ENCODE data around the gene ZNRF4.

The ZNRF4 gene

DNA sequence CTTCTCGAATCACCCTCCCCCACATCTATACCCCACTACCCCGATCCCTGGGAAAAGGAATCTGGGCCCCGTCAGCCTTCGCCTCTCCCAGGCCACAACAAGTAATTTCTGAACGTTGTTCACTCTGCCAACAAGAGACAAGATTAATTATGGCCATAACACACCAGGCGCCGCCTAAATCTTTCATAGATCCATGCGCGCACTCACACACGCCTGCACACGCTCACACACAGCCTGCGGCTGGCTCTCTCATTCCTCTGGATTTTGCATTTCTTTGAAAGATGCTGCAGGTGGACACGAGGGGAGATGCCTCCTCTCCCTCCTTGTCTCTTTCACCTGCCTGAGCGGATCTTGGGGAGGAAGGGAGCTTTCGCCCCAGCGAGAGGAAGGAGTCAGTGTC lies 17.1 kb downstream of the ZNRF4 start:
- Histone ChIP-seq H3K4me1 (ENCODE audit: control insufficient read depth, insufficient read depth, low read length) (no peaks in the 10 kb centered on the region), H3K36me3 (ENCODE audit: control insufficient read depth, insufficient read depth, low read length) (no peaks in the 10 kb centered on the region), H3K27me3 (ENCODE audit: control insufficient read depth, insufficient read depth, low read length) (no peaks in the 10 kb centered on the region), H3K4me3 (ENCODE audit: low read length) (no peak overlapping the region), H3K9me3 (ENCODE audit: control insufficient read depth, insufficient read depth, low read length) (no peaks in the 10 kb centered on the region), H3K27ac (ENCODE audit: low read length) (no peak overlapping the region)
- no peak for DNase-seq (ENCODE audit: low read depth, low spot score)
- no CpG with 5 or more reads among the region's 16 CpGs for WGBS (ENCODE audit: insufficient coverage, insufficient read length)

GRCh38 chr19:5473646-5474045 lies 18.4 kb downstream of the ZNRF4 start:
- no peak for DNase-seq (ENCODE audit: low read depth, low spot score)
- Histone ChIP-seq H3K4me1 (ENCODE audit: control insufficient read depth, insufficient read depth, low read length) (no peaks in the 10 kb centered on the region), H3K27me3 (ENCODE audit: control insufficient read depth, insufficient read depth, low read length) (no peaks in the 10 kb centered on the region), H3K9me3 (ENCODE audit: control insufficient read depth, insufficient read depth, low read length) (no peaks in the 10 kb centered on the region), H3K27ac (ENCODE audit: low read length) (no peak overlapping the region), H3K4me3 (ENCODE audit: low read length) (no peak overlapping the region), H3K36me3 (ENCODE audit: control insufficient read depth, insufficient read depth, low read length) (no peaks in the 10 kb centered on the region)
- WGBS (ENCODE audit: insufficient coverage, insufficient read length) = no CpG with 5 or more reads among the region's 5 CpGs

DNA sequence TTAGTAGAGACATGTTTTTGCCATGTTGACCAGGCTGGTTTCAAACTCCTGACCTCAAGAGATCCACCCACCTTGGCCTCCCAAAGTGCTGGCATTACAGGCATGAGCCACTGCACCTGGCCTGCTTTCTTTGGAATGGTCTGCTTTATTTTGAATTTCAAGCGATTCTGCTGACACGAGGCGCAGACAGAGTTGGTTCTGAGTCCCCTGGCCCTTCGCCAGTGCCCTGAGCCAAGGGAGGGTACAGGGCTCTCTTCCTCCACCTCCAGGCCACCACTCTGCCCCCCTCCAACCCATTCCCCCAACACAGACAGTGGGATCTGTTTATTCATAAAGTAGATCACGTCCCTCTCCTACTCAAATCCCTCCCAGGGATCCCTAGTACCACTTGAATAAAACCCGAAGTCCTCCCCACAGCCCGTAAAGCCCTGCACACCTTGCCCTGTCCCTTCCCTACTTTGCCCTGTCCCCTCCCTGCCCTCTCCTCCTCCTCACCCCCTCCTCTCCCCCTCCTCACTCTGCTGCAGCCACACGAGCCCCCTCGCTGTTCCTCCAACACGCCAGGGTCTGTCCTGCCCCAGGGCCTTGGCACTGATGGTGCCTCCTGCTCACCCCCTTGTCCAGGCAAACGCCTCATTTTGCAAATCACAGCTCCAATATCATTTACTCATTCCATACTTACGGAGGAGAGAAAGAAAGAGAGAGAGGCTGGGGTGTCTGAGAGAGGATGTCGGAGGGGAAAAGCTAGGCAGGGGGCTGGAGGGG lies 22.4 kb downstream of the ZNRF4 start:
- Histone ChIP-seq H3K4me1 (ENCODE audit: control insufficient read depth, insufficient read depth, low read length) (no peaks in the 10 kb centered on the region), H3K4me3 (ENCODE audit: low read length) (no peak overlapping the region), H3K36me3 (ENCODE audit: control insufficient read depth, insufficient read depth, low read length) (no peaks in the 10 kb centered on the region), H3K9me3 (ENCODE audit: control insufficient read depth, insufficient read depth, low read length) (no peaks in the 10 kb centered on the region), H3K27me3 (ENCODE audit: control insufficient read depth, insufficient read depth, low read length) (no peaks in the 10 kb centered on the region), H3K27ac (ENCODE audit: low read length) (no peak overlapping the region)
- no peak for DNase-seq (ENCODE audit: low read depth, low spot score)
- no CpG with 5 or more reads among the region's 13 CpGs for WGBS (ENCODE audit: insufficient coverage, insufficient read length)

DNA sequence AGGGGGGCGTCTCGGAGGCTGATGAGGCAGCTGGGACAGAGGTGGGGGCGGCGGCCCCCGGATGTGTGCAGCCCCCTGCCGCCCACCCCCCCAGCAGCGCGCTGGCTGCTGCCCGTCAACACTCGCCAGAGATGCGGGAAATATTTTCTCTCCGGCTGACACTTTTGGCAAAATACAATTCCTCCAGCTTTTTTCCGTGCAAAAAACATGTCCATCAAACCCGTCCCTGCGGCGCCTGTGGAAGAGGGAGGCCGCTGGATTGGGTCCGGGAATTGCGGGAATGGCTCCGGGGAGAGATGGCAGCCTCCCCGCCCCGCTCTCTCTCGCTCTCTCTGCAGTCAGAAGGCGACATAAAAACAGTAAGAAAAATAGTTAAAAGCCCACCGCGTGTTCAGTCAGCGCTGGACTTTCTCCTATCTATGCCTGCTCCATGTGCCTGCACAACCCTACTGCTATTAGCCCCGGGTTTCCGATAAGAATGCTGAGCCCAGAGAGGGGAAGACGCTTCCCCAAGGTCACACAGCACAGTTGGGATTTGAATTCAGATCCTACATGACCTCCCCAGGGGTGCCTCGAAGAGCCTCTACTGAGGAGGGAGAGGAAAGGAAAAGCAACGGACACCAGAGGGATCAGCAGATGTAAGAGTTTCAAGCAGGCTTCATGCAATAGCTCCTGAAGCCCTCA lies 23.2 kb downstream of the ZNRF4 start:
- Histone ChIP-seq H3K27ac (ENCODE audit: low read length) (no peak overlapping the region), H3K27me3 (ENCODE audit: control insufficient read depth, insufficient read depth, low read length) (no peaks in the 10 kb centered on the region), H3K4me3 (ENCODE audit: low read length) (no peak overlapping the region), H3K4me1 (ENCODE audit: control insufficient read depth, insufficient read depth, low read length) (no peaks in the 10 kb centered on the region), H3K36me3 (ENCODE audit: control insufficient read depth, insufficient read depth, low read length) (no peaks in the 10 kb centered on the region), H3K9me3 (ENCODE audit: control insufficient read depth, insufficient read depth, low read length) (no peaks in the 10 kb centered on the region)
- DNase-seq (ENCODE audit: low read depth, low spot score) = no peak
- no CpG with 5 or more reads among the region's 32 CpGs for WGBS (ENCODE audit: insufficient coverage, insufficient read length)

- WGBS (ENCODE audit: insufficient coverage, insufficient read length) = no CpG with 5 or more reads among the region's 8 CpGs
- Histone ChIP-seq H3K9me3 (ENCODE audit: control insufficient read depth, insufficient read depth, low read length) (no peaks in the 10 kb centered on the region), H3K27me3 (ENCODE audit: control insufficient read depth, insufficient read depth, low read length) (no peaks in the 10 kb centered on the region), H3K27ac (ENCODE audit: low read length) (no peak overlapping the region), H3K36me3 (ENCODE audit: control insufficient read depth, insufficient read depth, low read length) (no peaks in the 10 kb centered on the region), H3K4me3 (ENCODE audit: low read length) (no peak overlapping the region), H3K4me1 (ENCODE audit: control insufficient read depth, insufficient read depth, low read length) (no peaks in the 10 kb centered on the region)
- DNase-seq (ENCODE audit: low read depth, low spot score) = no peak
Observed at GRCh38 chr19:5478925-5479588, 23.8 kb downstream of the ZNRF4 start.

DNA sequence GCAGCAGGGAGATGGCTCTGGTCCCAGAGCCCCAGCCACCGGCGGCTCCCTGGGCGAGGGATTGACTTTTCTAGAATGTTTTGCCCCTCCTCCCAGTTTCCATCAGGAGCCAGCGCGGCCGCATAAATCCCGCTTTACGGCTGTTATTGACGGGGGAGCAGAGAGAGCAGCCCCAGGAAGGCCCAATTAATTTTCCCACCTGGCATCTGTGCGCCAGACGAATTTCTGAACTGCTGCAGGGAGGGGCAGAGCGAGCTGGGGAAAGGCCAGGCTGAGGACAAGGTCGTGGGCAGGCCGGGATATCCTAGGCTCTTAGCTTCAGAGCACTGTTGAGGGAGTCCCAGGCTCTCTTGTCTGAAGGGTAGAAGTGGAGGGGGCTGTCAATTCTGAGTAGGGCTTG lies 24.7 kb downstream of the ZNRF4 start:
- WGBS (ENCODE audit: insufficient coverage, insufficient read length) = no CpG with 5 or more reads among the region's 14 CpGs
- Histone ChIP-seq H3K27me3 (ENCODE audit: control insufficient read depth, insufficient read depth, low read length) (no peaks in the 10 kb centered on the region), H3K9me3 (ENCODE audit: control insufficient read depth, insufficient read depth, low read length) (no peaks in the 10 kb centered on the region), H3K36me3 (ENCODE audit: control insufficient read depth, insufficient read depth, low read length) (no peaks in the 10 kb centered on the region), H3K4me1 (ENCODE audit: control insufficient read depth, insufficient read depth, low read length) (no peaks in the 10 kb centered on the region), H3K4me3 (ENCODE audit: low read length) (no peak overlapping the region), H3K27ac (ENCODE audit: low read length) (no peak overlapping the region)
- DNase-seq (ENCODE audit: low read depth, low spot score) = no peak

GRCh38 chr19:5480427-5480836 lies 25.2 kb downstream of the ZNRF4 start:
- no peak for DNase-seq (ENCODE audit: low read depth, low spot score)

GRCh38 chr19:5481957-5482356 lies 26.7 kb downstream of the ZNRF4 start:
- no CpG with 5 or more reads among the region's 2 CpGs for WGBS (ENCODE audit: insufficient coverage, insufficient read length)

More at GRCh38 chr19:5480427-5480836, 25.2 kb downstream of the ZNRF4 start:
- Histone ChIP-seq H3K36me3 (ENCODE audit: control insufficient read depth, insufficient read depth, low read length) (no peaks in the 10 kb centered on the region), H3K27me3 (ENCODE audit: control insufficient read depth, insufficient read depth, low read length) (no peaks in the 10 kb centered on the region), H3K27ac (ENCODE audit: low read length) (no peak overlapping the region), H3K4me1 (ENCODE audit: control insufficient read depth, insufficient read depth, low read length) (no peaks in the 10 kb centered on the region), H3K4me3 (ENCODE audit: low read length) (no peak overlapping the region), H3K9me3 (ENCODE audit: control insufficient read depth, insufficient read depth, low read length) (no peaks in the 10 kb centered on the region)
- WGBS (ENCODE audit: insufficient coverage, insufficient read length) = no CpG with 5 or more reads among the region's 6 CpGs

DNA sequence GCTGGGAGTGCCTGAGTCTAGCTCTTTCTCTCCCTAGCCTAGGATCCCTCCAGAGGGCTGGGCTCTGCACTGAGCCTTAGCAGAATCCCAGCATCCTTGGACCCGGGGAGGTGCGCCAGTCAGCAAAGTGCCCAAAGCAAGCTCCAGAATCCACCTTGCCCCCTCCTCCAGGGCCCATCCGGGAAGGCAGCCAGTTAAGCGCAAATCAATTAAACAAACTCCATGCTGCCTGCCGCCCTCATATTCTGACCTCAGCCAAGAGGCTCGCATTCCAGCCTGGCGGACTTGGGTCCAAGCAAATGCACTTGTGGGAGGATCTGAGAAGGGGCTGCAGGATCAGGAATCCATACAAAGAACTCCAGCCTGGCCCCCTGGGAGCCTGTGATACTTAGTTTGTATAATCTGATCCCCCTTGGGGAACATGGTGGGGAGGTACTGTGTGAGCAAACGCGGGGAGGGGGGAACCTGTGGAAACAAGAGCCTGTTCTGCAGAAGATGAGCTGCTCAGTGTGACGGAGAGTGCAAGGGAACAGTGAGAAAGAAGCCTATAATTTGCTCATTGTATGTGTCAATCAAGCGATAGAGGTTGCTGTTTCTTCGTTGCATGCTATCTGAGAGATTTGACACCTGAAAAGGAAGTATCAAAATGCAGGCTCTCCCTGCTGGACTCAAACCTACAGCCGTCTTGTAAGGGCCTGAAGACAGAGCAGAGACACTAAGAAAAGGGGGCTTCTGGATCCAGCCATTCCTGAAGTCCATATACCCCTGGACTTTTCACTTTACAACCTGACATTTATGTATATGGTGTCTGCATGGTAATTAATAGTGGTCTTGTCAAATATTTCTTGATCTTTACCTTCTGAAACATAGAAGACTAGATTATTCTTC lies 29.4 kb downstream of the ZNRF4 start:
- no peak for DNase-seq (ENCODE audit: low read depth, low spot score)
- H3K27ac ChIP-seq (ENCODE audit: low read length) = no peak overlapping the region

More at GRCh38 chr19:5481957-5482356, 26.7 kb downstream of the ZNRF4 start:
- Histone ChIP-seq H3K27ac (ENCODE audit: low read length) (no peak overlapping the region), H3K9me3 (ENCODE audit: control insufficient read depth, insufficient read depth, low read length) (no peaks in the 10 kb centered on the region), H3K4me3 (ENCODE audit: low read length) (no peak overlapping the region), H3K36me3 (ENCODE audit: control insufficient read depth, insufficient read depth, low read length) (no peaks in the 10 kb centered on the region), H3K4me1 (ENCODE audit: control insufficient read depth, insufficient read depth, low read length) (no peaks in the 10 kb centered on the region), H3K27me3 (ENCODE audit: control insufficient read depth, insufficient read depth, low read length) (no peaks in the 10 kb centered on the region)
- DNase-seq (ENCODE audit: low read depth, low spot score) = no peak

DNA sequence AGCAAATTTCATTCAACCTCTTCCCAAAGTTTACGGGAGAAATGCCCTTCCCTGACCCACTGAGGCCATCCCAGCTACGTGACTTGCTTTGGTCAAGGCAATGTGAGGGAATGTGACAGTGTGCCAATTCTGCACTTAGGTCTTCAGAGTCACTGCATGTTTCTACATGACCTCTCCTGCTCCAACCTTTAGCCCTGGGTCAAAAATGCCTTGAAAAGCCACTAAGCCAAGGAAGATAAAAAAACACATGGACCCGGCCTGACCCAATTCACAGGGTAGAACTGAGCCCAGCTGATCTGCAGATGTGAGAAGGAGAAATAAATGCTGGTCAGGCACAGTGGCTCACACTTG lies 30.0 kb downstream of the ZNRF4 start:
- Histone ChIP-seq H3K9me3 (ENCODE audit: control insufficient read depth, insufficient read depth, low read length) (no peaks in the 10 kb centered on the region), H3K4me3 (ENCODE audit: low read length) (no peak overlapping the region), H3K36me3 (ENCODE audit: control insufficient read depth, insufficient read depth, low read length) (no peaks in the 10 kb centered on the region), H3K27me3 (ENCODE audit: control insufficient read depth, insufficient read depth, low read length) (0 out of 2 replicates have a peak, but pooled peaks cover 2% of the 10 kb centered on the region), H3K4me1 (ENCODE audit: control insufficient read depth, insufficient read depth, low read length) (no peaks in the 10 kb centered on the region), H3K27ac (ENCODE audit: low read length) (no peak overlapping the region)
- DNase-seq (ENCODE audit: low read depth, low spot score) = no peak
- WGBS (ENCODE audit: insufficient coverage, insufficient read length) = no CpG with 5 or more reads among the region's 3 CpGs

More for the DNA sequence above, 29.4 kb downstream of the ZNRF4 start:
- Histone ChIP-seq H3K9me3 (ENCODE audit: control insufficient read depth, insufficient read depth, low read length) (no peaks in the 10 kb centered on the region), H3K4me3 (ENCODE audit: low read length) (no peak overlapping the region), H3K27me3 (ENCODE audit: control insufficient read depth, insufficient read depth, low read length) (0 out of 2 replicates have a peak, but pooled peaks cover under 1% of the 10 kb centered on the region), H3K36me3 (ENCODE audit: control insufficient read depth, insufficient read depth, low read length) (no peaks in the 10 kb centered on the region), H3K4me1 (ENCODE audit: control insufficient read depth, insufficient read depth, low read length) (no peaks in the 10 kb centered on the region)
- WGBS (ENCODE audit: insufficient coverage, insufficient read length) = no CpG with 5 or more reads among the region's 13 CpGs

Data from iPS DF 6.9 (cell line).